HTERT RPE-1 (cell line): ENCODE measurements around the gene PDLIM7.

Source experiments
- in situ Hi-C: fragments of 300-500 bp; cut with MboI; formaldehyde crosslinking; loops from 4 replicates; pipeline ENCODE4 v1.14.3; 2020; ENCODE audit warnings: low sequenced_read_pairs

Gene PDLIM7

DNA sequence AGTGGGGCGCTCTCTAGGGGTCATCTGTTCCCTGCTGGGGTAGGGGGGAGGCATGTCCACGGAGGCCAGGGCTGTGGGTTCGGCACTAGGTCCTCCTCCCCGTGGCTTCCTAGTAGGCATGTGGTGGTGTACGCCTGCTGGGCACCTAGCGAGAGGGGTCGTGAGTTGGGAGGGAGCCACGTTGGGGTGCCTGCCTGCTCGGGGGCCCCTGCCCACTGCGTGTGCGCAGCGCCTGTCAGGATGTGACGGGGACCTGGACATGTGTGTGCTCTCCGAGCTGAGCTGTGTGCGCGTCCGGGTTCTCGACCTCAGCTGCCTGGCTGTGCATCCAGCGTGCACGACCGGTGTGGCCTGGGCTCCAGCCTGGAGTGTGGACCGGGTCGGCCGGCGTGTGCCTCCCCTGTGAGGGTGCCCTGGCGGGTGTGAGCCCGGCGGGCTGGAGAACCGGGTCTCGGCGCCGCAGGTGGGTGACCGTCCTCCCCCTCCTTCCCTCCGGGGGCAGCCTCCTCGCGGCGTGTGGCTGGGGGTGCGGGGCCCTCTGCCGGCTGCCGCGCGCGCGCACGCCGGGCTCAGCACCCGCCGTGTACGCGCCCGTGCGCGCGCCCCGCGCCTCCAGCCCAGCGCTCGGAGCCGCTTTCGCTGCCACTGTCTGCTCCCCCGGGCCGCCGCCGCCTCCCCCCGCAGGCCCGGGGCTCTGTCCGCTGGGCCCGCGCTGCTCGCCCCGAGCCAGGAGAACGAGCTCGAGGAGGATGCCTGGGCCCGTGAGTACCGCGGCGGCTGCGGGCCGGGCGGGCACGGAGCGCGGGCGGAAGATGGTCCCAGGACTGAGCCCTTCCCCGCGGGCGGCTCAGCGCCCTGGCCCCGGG, 51.0 kb downstream of the PDLIM7 start, which contains the start of gene PRR7:
Gene PRR7 (plus strand): TSS at position 615 of the 866 bp plus-strand sequence. CDS start 8,254 bp downstream, outside the sequence.
- in situ Hi-C loops, result no loop called here

DNA sequence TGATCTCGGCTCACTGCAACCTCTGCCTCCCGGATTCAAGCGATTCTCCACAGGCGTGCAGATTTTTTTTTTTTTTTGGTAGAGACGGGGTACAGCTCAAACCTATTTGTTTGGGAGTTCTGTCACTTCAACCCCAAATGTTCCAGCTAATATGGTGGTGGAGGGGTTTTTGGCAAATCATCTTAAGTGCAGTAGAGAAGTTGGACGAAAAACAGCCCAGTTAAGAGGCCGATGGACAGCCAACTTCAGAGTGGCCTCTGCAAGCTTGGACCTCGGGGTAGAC, 51.5 kb downstream of the PDLIM7 start:
- in situ Hi-C loops, result no loop called here

DNA sequence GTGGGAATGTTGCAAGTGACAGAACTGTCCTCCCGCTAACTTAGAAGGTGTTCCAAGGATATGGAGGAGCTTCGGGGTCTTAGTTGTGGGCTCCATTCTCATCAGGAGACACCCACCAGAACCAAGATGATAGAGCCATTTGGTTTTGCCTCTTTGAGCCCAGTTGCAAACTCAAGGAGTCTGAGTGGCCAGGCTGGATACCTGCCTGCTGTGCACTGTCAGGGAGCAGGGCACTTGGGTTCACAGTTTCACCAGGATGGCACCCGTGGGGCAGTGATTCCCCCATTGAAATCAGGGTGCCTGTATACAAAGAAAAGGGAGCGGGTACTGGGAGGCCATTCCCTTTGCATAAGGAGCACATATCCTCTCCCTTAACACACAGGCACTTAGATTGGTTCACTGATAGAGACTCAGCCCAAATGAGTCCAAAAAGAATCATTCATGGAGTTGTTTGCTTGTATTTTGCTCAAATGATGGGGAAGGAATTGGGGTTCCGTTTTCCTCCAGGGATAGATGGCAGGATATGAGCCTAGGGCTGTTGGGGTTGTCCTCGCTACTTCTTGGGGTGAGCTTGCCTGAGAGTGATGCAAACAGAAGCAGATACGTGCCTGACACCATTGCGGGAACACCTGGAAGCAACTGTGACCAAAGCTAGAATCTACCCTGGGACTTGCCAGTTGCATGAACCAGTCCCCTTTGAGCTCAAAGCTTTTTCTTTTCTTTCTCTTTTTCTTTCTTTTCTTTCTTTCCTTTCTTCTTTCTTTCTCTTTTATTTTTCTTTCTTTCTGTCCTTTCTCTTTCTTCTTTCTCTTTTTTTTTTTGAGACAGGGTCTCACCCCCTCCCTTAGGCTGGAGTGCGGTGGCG, 52.1 kb downstream of the PDLIM7 start:
- in situ Hi-C loops, result no loop called here

DNA sequence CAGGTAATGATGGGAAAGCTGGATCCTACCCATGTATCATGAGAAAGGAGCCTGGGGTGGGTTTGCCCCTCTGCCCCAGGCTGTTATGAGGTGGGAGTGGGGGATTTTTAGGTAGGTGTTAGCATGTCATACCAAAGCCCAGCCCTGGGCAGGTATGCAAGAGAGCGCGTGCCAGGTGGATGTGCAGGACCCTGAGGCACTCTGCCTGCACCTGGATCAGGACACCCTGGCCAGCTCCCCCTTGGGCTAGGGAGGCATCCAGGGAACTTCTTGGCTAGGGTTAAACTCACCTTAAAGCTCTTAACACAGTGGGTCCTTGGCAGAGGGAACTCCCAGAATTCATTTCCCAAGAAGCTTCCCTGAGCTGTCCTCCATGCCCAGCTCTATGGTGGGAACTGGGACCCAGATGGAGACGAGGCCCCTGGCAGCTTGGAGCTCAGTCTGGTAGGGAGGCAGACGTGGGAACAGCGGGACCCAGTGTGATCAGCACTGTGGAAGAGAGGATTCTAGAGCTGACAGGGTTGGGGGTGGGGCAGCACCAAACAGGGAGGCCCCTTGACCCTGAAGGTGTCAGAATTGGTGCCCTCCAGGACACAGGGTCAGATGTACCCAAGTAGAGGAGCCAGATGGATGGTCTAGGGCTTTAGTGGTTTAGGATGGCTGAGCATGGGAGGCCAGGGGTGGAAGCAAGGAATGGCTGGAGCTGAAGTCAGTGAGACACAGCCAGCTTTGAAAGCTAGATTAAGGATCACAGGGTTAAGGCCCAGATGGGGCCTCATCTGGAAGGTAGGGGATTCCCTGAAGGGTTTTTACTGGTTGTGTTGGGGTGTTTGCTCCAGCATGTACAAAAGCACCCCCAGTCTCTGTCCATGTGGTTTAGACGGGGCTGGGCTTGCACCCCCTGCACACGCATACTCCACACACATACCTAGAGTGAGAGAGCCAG, 53.0 kb downstream of the PDLIM7 start:
- in situ Hi-C loops, result no loop called here

DNA sequence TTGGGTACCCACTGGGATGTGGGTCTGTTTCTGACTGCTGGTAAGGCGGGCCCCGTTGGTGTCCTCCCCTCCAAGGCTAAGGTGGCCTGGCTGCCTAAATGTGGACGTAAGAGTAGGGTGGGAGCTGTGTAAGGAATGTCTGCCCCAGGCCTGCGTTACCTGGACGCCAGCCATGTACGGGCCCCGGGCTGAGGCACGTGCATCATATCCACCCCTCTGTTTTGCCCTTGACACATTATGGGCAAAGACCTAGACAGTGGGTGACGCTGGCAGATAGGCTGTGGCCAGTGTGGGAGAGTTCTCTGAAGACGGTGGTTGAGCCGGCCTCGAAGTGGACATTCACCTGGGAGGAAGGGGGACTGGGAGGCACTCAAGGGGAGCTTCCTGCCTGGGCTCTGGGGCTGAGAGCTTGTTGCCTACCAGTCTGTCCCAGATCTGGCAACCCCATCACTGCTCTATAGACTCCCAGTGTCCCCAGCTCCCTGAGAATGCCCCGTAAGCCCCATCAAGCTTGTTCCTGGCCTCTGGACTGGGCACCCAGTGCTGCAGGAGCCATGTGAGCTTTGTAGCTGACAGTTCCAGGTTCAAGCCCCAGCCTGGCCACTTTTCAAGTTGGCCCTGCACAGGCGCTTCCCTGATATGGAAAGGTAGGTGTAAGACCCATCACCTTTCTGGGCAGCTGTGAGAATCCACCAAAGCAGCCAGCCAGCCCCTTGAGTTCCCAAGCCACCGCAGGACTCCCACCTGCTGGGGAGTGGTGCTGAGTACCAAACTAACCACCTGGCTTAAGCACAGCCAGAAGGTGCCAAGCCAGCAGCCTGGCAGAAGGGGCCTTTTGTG, 54.0 kb downstream of the PDLIM7 start:
- in situ Hi-C loops, result no loop called here

DNA sequence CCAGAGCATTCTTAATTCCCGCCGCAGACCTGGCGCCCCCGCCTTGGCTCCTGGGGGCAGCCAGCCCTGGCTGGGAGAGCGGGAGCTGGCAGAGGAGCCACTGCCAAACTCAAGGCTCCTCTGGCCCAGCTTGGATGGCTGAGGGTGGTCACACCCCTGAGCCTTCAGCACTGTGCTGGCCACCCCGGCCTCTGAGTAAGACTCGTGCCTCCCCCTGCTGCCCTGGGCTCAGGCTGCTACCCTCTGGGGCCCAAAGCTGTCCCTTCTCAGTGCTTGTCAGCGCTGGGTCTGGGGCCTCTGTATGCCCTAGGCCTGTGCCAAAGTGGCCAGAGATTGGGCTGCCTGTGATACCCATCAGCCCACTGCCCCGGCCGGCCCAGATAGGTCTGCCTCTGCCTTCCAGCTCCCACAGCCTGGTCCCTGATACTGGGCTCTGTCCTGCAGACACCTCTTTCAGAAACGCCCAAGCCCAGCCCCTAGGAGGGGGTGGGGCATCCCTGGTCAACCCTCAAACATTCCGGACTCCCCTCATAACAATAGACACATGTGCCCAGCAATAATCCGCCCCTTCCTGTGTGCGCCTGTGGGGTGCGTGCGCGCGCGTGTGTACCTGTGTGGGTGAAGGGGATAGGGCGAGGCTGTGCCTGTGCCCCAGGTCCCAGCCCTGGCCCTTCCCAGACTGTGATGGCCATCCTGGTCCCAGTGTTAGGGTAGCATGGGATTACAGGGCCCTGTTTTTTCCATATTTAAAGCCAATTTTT, 55.2 kb downstream of the PDLIM7 start:
- in situ Hi-C loops, result no loop called here

DNA sequence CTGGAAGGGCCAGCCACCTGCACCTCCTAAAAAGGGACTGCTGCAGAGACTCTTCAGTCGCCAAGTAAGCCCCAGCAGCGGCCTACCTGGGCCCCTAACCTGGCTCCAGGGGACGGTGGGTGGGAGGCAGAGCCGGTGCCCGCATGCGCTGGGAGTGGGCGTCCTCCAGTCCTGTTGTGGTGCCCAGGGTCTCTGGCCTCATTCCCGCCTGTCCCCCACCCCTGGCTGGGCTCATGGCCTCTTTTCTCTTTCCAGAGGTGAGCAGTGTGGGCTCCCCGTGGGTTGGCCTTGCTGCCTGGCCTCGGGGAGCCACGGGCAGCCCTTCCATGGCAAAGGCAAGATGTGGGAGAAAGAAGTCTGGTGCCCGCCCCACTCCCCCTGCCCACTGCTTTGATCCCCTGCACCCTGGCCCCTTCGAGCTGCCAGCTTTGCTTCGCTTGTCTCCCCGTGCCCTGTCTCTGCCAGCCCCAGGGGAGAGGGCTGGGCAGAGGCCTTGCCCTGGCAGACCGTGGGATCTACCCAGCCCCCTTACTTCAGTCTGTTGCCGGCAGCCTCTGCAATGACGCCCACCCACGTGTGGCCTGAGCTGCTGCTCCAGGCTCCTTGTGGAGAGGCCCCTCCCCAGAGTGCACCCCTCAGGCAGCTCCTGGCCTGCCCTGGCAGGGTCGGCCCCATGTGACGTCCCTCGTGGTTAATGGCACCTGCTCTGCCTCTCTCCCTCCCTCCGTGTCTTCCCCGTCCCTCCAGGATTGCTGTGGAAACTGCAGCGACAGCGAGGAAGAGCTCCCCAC, 56.2 kb downstream of the PDLIM7 start:
- in situ Hi-C loops, result no loop called here

DNA sequence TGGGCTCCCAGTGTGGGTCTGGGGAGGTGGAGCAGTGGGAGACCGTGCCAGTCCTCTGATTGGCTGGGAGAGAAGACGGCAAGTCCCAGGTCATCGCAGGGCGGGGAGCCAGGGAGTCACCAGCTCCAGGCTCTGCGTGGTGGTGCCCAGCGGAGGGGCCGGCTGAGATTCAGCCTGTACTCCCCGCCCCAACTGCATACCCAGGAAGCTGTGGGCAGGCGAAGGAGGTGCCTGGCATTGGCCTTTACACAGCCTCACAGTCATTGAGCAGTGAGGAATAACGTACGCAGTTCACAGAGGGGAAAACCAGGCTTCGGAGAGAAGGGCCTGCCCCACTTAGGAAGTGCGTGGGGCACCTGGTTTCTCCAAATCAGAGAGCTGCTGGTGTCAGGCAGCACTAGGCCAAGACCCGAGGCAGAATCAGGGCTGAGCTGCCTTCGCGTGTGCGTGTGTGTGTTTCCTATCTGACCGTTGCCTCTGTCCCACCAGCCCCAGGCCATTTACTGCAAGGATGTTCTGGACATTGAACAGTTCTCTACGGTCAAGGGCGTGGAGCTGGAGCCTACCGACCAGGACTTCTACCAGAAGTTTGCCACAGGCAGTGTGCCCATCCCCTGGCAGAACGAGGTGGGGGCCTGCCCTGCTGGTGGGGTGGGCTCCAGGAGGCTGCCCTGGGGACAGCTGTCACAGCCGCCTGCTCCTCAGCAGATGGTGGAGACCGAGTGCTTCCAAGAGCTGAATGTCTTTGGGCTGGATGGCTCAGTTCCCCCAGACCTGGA, 57.0 kb downstream of the PDLIM7 start:
- in situ Hi-C loops, result no loop called here

DNA sequence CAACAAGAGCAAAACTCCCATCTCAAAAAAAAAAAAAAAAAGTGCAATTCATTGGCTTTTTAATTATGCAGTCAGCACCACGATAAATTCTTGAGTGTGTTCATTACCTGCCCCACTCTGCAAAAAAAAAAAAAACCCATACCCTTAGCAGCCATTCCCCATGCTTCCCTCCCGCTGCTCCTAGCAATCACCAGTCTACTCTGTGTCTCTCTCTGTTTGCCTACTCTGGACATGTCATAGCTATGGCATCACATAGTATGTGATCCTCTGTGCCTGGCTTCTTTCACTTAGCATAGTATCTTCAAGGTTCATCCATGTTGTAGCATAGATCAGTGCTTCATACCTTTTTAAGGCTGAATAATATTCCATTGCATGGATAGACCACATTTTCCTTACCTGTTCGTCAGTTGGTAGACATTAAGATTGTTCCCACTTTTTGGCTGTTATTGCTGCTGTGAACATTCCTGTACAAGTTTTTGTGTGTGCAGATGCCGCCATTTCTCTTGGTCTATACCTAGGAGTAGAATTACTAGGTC, 57.8 kb downstream of the PDLIM7 start:
- in situ Hi-C loops, result no loop called here

DNA sequence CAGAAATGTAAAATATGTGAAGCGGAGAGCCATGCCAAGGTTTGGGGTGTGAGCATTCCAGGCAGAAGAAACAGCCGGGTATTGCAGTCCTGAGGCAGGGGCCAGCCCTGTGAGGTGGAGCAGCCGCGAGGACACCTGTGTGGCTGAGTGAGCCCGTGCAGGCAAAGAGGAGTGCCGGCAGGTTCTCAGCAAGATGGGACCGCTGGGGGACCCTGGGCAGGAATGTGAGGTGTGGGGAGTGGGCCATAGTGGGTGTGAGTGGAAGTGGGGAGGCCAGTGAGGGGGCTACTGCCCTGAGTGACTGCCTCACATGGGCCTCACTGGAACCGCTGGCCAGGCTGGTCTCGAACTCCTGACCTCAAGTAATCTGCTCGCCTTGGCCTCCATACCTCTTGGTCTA, 58.9 kb downstream of the PDLIM7 start:
- in situ Hi-C loops, result no loop called here

DNA sequence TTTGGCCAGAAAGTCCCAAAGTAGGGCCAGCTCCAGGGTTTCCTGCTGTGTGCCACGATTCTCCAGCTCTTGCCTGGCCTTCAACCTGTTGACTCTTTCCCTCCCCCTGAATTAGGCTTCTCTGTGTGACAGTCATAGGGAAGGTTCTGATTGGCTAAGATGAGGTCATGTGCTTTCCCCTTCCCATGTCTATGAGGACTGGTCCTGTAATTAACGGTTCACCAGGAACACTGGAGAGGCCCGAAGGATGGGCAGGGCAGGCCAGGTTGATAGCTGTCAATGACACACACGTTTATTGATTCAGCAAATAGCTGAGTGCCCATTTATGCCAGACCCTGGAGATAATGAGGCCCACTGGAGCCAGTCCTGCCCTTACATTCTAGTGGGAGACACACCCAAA, 59.8 kb downstream of the PDLIM7 start:
- in situ Hi-C loops, result no loop called here

DNA sequence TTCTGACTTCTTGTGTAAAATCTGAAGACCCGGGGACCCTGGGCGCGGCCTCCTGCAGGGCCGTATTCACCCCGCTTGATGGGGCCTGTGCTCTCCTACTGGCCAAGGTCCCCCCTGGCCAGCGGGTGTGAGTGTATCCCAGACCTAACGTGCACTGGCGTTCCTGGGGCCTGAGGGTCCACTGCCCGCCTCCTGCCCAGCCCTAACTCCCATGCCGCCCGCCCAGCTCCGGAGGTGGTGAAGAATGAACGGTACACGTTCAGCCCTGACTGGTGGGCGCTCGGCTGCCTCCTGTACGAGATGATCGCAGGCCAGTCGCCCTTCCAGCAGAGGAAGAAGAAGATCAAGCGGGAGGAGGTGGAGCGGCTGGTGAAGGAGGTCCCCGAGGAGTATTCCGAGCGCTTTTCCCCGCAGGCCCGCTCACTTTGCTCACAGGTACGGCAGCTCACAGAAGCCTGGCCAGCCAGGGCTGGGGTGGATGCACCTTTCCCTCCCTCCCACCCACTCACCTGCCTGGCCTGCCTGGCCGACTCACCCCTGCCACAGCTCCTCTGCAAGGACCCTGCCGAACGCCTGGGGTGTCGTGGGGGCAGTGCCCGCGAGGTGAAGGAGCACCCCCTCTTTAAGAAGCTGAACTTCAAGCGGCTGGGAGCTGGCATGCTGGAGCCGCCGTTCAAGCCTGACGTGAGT, 61.4 kb downstream of the PDLIM7 start:
- in situ Hi-C loops, result no loop called here

DNA sequence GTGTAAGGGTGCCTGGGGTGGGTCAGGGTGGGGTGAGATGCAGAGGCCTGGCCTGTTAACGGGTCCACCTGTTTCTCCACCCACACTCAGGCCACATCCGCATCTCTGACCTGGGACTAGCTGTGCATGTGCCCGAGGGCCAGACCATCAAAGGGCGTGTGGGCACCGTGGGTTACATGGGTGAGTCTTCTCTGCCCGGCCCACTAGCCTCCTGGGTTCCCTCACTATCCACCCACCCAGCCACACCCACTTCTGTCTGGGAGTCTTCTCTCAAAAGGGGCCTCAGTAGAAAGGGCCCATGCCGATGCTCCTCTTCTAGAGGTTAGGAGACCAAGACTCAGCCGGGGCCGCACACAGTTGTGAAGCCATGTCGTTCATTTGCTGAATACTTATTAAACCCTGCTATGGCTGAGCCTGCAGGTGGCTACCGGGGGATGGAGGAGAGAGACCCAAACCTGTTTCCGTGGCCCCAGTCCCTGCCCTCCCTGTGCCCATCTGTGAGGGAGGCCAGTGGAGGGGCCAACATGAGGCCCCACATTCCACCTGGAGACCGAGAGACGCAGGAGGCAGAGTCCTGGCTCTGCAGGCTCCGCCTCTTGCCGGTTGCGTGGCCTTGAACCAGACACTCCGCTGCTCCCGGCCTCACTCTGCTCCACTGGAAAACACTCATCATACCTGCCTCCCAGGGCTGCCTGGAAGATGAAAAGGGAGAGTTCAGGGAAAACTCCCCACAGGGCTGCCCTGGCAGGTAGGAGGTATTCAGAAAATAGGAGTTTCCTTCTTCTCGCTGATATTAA, 62.3 kb downstream of the PDLIM7 start:
- in situ Hi-C loops, result no loop called here

DNA sequence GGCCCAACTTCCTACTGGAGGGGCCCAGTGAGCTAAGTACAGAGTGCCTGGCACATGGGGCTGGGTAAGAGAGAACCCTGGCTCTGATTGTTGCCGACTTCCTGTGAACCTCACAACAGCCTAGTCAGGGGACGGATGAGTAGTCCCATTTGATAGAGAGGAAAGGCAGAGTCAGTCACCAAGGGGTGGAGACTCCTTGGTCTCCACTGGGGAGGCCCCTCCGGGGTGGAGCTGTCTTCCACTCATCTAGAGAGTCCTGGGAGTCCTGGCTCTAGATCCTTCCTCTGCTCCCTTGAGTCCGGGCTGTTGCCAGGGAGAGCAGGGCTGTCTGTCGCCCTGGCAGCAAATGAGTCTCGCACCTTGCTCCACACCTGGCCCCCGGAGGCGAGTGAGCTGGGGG, 63.0 kb downstream of the PDLIM7 start:
- in situ Hi-C loops, result no loop called here

DNA sequence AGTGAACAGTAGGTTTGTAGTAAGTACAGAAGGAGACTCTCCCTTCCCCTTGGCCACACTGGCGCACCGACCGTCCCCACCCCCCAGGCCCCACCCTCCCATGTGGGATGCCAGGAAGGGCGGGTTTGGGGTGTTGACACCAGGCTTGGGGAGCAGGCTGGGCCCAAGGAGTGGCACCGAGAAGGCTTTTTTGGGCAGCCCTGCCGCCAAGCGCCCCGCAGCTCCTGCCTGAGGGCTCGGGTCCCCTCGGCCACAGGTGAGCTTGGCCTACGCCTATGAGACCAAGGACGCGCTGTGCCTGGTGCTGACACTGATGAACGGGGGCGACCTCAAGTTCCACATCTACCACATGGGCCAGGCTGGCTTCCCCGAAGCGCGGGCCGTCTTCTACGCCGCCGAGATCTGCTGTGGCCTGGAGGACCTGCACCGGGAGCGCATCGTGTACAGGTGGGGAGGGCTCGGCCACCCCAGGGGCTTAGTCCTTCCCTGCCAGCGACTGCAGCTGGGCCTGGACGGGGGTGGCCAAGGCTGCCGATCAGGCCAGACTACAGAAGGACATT, 63.7 kb downstream of the PDLIM7 start:
- in situ Hi-C loops, result no loop called here
